ENCODE measurements around the gene ZNF488. TPM values are rescaled to one million over a fixed set of nuclear protein-coding genes. Genes with fewer than 3 reads are reported as not detected.

ZNF488 gene
- total RNA-seq, 4 donors from 2014 or later: 0.19 TPM; not detected in 3

GRCh38 chr10:47379901-47380300, 4.2 kb downstream of the ZNF488 start:
- TF ChIP-seq CTCF (IDR thresholded peaks at IDR 0.05; ENCODE audit: low read depth): no peak

DNA sequence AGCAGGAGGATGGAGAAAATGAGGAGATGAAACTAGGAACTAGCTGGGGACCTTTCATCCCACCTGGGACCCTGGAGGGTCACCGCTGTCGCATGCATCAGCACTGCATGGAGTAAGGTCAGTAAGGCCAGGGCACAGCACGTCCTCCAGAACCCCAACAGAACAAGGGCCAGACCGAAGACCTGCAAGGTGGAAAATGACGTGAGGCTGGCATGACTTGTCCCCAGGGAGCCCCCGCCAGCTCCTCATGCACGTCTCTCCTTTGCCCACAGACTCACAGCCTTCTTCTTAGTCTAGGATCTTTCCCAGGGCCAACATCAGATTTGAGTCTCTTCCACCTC, 4.7 kb downstream of the ZNF488 start:
- TF ChIP-seq CTCF (IDR thresholded peaks at IDR 0.05; ENCODE audit: low read depth): no peak

- TF ChIP-seq CTCF (IDR thresholded peaks at IDR 0.05; ENCODE audit: low read depth): no peak
Measured at GRCh38 chr10:47378606-47379444, 5.3 kb downstream of the ZNF488 start.

GRCh38 chr10:47378183-47378510, 5.9 kb downstream of the ZNF488 start:
- no peak for TF ChIP-seq CTCF (IDR thresholded peaks at IDR 0.05; ENCODE audit: low read depth)

- TF ChIP-seq CTCF (IDR thresholded peaks at IDR 0.05; ENCODE audit: low read depth): no peak
Measured at GRCh38 chr10:47376522-47377220, 7.4 kb downstream of the ZNF488 start.

DNA sequence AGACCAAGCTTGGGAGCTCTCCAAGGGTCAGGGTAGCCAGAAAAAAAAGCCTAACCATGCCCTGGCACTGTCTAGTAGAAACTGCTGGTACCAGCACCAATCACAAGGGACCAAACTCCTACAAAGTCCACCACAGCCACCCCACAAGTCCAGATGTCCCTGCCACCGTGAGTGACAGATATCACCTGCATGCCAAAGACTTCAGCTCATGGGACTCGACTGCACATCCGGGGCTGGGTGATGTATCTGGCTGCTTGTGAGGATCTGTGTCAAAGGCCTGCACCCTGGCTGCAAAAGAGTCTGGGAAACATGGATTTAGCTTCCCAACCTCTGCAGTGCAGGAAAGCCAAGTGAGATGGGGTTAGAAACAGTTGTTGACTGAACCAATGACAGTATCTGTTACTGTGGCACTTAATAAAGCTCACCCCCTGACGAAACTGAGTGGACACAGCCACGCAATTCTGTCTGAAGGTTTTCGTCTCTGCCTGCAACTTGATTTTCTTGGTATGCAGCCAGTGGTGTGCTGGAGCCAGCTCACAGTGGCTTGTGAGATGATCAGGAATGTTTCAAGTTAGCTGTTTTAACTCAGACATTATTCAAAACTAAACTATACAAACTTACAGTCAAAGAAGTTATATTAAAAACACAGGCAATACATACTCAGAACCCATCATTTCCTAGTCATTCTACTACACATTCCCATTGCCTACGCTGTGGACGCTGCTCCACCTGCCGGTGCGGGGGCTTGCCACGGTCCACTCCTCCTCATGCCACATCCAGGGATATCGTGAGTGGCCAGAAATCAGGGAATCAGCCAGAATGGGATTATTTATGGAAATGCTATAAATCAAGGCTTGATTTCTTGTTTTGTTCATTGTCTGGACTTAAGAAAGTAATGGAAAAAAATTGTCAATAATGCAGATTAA, 9.2 kb downstream of the ZNF488 start:
- TF ChIP-seq CTCF (IDR thresholded peaks at IDR 0.05; ENCODE audit: low read depth): no peak

DNA sequence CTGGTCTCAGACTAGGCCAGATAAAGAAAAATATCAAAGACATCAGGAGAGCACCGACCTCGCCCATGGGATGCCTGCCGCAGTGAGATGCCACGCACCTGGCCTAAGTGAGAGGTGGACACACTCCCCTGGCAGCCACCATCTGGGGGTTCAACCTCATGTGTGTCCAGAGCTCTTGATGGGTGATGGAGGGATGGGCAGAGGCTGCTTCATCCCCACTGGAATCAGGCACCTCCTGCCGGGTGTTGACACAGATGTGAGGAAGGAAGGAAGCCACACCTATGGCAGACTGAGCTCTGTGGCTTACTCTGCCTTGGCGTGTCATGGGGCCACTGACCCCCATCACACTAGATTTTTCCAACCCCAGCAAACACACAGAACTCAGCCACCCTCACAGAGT, 11.4 kb downstream of the ZNF488 start:
- TF ChIP-seq CTCF (IDR thresholded peaks at IDR 0.05; ENCODE audit: low read depth): no peak
